Stimulated activated CD4-positive, alpha-beta T cell treated with anti-CD3 and anti-CD28 coated beads, TNF-alpha, amount 100 ng/mL, for 4 hours (primary cell): ENCODE results near the gene NOL4L.

ENCODE experiments used
- DNase-seq, 3 experiments: peaks; one replicate each; pipeline ENCODE4 v3.0.0-alpha.2; 2020; ENCODE audit warnings: low read depth in 3 of 3

The NOL4L gene

DNA sequence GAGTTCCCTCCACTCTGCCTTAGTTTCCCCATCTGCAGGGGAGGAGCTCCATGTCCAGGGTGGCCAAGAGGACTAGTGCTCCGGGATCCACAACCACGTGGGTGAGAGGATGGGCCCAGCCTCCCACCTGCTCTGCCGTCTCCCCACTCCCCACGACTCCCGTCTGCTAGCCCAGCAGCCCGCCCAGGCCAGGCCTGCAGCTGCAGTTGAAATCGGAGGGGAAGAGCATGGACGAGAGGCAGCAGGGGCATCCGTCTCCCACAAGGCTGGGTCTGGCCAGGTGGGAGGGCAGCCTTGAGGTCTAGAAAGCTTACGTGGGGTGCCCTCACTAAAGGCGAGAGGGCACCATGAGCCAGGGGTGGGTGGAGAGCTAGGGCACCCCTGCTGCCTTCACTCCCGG is 8.6 kb downstream of the NOL4L start:
- no peak for DNase-seq

DNA sequence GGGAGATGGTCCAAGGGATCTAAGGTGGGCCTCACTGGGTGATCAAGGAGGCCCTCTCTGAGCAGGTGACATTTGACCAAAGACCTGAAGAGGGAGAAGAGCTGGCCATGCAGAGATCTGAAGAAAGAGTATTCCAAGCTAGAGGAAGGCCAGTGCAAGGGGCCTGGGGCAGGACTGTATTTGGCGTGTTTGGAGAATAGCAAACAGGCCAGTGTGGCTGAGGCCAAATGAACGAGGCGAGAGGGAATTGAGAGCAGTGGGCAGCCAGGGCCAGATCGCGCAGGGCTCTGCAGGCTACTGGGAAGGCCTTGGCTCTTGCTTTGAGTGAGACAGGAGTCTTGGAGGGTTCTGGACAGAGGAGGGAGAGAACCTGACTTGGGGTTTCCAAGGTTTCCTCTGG is 9.3 kb downstream of the NOL4L start:
- no peak for DNase-seq

DNA sequence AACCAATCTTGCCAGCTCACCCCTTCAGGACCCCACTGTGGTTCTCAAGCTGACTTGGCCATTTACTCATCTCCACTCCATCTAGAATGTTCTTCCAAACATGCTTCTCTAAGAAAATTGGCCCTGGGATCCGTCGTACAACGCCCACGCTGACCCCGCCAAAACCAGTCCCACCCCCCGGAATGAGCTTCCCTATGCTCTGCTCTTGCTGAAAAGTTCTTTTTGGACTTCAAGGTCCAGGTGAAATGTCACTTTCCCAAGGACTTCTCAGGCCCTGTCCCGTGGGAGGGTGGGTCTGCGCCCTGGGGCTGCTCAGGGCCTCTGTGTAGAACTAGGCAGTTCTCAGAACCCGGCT is 9.9 kb downstream of the NOL4L start:
- DNase-seq = no peak

DNA sequence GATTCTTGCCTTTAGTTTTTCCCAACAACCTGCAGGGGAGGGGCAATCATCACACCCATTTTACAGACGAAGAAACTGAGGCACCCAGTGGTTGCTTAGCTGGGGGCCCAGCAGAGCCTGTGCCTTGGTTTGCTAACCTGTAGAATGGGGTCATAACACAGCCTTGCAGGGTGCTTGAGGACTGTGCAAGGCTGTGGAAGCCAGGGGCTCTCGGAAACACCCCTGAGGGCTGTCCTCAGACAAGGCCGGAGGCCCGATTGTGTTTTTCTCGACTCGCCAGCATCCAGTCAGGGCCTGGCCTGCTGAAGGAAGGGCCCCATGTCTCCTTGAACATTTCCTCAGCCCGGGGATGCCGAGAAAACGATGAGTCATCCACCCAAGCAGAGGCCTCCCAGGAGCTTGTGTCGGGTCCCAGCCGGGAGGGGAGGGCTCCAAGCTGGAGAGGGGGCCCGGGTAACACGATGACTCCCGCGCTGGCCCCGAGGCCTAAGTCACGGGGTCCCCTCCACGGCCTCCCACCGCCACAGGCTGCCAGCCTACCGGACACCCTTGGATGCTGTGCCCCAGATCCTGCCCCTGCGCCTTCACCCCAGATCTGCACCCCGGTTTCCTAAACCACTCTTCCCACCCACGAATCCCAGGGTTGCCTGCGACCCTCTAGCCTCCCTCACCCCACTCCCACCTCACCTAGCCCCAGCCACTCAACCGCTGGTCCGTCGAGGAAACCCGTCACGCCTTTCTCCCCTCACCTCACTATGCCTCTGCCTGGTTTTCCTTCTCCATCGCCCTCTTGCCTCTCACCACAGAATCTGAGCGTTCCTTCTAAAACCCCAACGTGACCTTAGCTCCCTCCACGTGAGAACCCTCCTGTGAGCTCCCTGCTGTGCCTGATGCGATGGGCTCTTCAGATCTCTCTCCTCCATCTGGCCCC is 10.6 kb downstream of the NOL4L start:
- no peak for DNase-seq

DNA sequence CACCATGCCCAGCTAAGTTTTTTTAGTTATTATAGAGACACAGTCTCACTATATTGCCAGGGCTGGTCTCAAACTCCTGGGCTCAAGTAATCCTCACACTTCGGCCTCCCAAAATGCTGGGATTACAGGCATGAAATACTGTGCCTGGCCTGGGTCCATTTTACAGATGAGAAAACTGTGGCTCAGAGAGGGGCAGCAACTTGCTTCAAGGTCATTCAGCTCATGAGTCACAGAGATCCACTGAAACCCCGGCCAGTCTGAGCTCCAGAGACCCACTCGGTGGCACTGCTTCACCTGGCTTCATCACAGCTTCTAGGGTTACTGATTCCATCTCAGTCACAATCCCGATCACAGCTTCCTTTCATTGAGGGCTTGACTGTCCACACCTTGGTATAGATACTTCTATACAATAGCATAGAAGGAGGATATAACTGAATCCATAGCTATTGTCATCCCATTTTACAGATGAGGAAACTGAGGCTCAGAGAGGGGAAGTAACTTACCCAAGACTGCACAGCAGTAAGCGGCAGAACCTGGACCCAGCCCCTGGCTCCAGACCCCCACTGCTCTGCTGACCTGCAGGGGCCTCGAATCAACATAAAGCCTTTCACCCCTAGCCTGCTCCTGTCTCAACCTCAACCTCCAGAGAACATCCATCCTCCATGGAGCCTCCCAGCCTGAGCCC is 11.8 kb downstream of the NOL4L start:
- no peak for DNase-seq

DNA sequence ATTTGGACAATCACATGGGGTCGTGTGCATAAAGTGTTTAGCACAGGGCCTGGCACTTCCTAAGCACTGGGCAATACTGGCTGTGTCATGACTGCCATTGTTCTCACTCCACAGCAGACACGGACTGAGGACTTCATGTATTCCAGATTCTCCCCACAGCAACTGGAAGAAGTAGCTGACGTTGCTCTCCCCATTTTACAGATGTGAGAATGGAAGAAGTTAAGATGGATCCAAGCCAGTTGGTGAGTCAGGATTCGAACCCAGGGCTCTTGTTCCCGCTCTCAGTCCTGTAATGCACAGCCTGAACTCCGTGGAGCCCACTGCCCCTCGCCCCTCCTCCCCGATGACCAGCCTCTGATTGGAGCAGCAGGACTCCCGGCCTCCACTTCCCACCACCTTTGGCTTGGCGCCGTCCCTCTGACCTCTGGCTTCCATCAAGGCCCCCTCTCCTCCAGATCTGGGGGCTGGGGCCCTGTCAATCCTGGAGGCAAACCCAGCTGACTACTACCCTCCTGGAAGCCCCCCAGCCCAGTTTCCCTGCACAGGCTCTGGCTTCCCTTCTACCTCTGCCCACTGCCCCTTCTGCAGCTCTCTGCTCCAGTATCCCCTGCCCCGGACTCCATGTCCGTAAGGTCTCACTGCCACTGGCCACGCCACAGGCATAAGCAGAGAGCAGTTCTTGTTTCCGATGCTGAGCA is 12.7 kb downstream of the NOL4L start:
- no peak for DNase-seq

DNA sequence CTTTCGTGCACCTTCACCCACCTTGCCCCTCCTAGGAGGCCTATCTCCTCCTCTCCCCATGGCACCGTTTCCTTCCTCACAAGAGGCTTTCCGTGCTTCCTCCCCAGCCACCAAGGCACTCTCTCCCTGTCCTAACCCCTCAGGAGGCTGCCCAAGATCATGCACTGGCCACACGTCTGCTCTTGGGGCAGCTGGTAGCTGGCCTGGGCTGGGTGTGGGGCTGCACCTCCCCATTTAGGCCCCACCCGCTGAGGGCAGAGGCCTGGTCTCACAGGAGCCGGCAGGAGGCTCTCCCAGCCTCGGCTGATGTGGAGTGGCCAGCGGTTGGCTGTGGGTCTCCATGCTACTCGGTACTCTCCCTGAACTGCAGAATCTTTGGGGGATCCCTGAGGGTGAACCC is 13.6 kb downstream of the NOL4L start:
- DNase-seq = no peak

DNA sequence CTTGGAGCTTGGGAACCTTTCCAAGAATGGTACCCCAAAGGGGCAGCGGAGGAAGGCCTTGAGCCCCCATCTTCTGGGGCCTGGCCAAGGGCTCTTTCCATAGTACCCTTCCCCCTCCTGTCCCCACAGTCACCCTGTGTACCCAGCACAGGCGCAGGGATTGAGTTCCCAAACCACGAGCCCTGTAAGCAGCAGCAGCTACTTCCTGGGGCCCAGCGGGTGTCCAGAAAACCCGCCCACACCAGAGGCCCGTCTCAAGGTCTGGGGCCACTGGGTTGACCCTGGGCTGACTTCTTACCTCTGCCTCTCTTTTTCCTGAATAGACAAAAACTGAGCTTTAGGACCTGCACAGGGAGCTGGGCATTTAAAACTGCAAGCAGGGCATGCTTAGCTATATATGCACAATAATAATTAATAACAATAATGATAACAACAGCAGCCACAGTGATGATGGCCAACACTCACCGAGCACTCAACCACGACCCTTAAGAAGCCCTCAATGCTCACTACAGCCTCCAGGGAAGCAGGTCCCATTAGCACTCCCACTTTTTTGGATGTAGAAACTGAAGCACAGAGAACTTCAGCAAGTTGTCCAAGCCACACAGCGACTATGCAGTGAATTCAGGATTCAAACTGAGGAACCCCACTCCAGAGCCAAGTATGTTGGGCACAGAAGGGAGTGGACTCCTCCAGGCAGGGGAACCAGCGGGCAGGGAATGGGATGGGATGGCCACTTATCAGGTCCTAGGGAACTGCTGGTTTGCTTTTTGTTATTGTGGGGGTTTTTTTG is 14.5 kb downstream of the NOL4L start:
- no peak for DNase-seq

DNA sequence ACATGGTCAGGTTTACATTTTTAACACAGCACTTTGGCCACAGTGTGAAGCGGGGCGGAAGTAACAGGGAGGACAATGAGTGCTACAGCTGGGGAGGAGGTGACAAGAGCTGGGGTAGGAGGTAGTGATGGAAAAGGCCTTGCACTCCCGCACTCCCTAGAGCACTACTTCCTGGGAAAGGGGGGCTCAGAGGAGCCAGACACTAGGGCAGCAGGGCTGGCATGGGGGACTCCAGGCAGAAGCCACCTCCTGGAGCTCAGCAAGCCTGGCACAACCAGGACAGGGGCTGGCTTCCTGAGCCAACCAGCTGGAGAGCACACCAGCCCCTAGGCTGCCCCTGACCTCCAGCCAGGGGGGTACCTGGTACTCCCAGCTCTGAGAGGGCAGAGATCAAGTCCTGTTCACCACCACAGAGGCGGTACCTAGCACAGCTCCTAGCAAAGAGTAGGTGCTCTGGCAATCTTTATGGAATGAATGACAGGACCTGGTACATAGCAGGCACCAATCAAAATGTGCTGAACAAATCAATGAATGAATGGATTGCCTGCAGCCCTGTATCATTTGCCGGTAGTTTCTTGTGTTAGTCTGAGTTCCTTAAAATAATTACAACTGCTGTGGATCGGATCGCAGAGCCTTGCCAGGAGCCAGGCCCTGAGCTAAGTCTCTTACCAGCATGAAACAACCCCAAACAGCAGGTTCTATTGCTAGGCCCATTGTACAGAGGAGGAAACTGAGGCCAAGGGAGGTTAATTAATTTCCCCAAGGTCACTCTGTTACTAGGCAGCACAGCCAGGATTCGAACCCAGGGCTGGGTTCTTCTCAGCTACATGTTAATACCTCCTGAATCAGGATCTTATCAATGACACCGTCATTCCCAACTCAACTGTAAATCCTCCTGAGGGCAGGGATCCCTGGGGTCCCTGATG is 15.5 kb downstream of the NOL4L start:
- DNase-seq = no peak

DNA sequence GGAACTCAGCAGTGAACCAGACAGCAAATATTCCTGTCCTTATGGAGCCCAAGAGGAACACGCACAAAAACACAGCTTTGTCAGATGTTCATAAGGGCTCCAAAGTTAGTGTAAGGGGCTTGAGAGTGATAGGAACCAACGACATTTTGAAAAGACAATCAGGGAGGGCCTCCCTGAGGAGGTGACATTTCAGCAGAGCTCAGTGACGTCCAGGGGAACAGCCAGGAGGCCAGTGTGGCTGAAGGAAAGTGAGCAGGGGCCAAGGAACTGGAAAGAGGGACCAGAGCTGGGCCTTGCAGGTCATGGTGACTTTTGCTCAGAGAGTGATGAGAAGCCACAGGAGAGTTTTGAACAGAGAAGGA is 16.1 kb downstream of the NOL4L start:
- DNase-seq = no peak

DNA sequence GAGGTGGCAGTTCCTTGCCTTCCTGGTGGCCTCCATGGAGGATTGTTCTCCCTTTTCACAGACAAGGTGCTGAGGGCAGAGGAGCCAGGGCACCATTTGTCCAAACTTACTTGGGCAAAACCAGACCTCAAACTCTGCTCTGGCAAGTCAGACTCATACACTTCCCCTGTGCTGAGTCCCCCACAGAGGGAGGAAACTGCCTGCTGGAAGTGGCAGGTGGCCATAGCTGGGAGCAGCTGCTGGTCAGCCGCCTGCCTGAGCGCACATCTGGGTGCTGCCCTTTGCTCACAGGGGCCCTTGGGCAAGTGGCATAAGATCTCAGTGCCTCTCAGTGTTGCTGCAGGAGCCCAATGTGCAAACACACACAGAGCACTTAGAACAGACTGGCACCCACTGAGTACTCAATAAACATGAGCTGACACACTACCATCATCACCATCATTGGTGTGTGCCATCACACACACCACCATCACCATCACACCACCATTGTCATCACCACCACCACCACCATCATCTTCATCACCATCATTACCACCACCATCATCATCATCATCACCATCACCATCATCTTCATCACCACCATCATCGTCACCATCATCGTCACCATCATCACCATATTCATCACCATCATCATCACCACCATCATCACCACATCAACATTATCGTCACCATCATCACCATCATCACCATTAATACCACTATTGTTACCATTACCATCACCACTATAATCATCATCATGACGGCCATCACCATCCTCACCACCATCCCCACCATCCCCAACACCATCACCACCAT is 17.6 kb downstream of the NOL4L start:
- DNase-seq = no peak

DNA sequence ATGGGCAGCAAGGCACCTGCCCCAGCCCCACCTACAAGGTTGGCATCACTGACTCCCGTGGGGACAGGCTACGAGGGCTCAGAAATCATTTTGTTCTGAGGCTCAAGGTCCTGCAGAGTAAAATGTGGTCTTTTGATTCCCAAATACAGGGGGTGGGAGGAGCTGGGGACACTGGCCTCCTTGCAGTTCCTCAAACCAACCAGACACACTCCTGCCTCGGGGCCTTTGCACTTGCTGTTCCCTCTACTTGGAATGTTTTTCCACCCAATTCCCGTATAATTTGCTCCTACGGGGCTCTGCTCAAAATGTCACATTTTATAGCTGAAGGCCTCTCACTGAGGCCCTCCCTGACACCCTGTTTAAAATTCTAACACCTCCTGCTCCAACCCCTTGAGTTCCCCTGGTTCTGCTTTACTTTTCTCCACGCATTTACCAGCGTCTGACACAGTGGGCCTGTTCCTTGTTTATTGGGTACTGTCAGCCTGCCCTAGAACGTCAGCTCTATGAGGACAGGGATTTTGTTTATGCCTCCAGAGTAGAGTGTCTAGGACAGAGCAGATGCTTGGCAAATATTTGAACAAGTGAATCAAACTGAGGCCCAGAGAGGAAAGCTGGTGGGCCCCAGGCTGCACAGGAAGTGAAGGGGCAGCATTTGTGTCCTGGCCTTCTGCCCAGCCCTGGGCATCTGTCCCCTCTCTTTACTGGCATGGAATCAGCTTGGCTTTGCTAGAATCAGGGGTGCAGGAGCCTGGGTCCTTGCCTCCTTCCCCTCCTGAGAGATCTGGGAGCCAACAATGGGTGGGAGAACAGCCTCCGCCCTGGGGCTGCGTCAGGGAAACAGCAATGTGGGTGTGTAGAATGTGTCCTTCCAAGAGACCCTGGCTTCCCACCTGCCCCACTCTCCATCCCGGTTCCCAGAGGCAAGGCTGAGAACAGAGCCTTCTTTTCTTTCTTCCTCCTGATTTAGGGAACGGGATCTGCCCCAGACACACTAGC is 18.5 kb downstream of the NOL4L start:
- DNase-seq = no peak

DNA sequence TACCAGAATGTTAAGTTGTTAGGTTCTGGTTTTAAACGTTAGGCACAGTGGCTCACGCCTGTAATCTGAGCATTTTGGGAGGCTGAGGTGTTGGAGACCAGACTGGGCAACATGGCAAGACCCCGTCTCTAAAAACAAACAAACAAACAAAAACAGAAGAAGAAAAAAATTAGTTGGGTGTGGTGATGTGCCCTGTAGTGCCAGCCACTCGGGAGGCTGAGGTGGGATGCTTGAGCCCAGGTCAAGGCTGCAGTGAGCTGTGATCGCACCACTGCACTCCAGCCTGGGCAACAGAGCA is 19.4 kb downstream of the NOL4L start:
- no peak for DNase-seq

DNA sequence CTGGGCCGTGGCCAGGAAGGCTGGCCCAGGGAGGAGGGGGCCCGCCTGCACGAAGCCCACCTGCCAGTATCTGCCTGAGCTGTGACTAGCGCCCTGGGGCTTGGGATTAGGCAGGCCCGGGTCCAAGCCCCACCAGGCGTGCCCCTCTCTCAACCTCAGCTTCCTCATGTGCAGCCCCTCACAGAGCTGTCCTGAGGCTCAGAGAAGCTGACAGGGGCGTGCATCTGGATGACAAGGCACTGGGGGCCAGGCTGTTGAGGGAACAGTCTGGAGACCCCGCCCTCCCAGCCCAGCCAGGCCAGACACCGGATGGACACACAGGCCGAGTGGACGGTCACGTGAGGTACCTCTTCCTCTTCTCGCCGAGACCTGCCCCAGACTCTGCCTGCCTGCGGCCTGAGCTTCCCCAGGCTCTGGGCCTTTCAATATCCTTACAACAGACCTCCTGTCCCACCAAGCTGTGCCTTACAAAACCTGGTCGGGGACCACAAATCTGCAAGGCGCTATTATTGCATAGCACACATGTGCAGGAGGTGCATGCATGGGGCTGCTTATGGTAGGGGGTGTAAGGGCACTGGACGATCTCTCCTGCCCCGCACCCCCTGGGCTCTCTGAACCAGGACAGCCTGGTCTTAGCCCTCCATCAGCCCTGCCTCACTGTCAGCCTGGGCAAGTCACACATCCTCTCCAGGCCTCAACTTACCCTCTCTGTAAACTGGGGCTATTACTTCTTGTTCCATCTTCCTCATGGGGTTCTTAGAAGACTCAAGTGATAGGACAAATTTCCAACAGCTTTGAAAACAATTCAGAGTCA is 20.0 kb downstream of the NOL4L start:
- no peak for DNase-seq

DNA sequence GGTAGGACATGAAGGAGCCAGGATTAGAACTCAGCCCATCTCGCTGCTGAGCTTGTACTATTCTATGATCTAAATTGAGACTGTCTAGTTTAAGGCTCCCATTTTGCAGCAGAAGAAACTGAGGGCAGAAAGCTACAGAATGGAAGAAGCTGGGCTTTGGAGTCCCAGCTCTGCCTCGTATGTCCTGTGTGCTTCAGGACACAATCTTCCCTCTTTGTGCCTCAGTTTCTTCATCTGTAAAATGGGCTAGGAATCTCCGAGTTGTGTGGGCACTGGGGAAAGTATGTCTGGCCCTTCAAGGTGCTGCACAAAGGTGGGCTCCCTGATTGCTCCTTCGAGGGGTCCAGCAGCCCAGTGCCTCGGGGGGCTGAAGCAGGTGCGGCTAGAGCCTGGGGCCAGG is 20.7 kb downstream of the NOL4L start:
- DNase-seq = no peak

DNA sequence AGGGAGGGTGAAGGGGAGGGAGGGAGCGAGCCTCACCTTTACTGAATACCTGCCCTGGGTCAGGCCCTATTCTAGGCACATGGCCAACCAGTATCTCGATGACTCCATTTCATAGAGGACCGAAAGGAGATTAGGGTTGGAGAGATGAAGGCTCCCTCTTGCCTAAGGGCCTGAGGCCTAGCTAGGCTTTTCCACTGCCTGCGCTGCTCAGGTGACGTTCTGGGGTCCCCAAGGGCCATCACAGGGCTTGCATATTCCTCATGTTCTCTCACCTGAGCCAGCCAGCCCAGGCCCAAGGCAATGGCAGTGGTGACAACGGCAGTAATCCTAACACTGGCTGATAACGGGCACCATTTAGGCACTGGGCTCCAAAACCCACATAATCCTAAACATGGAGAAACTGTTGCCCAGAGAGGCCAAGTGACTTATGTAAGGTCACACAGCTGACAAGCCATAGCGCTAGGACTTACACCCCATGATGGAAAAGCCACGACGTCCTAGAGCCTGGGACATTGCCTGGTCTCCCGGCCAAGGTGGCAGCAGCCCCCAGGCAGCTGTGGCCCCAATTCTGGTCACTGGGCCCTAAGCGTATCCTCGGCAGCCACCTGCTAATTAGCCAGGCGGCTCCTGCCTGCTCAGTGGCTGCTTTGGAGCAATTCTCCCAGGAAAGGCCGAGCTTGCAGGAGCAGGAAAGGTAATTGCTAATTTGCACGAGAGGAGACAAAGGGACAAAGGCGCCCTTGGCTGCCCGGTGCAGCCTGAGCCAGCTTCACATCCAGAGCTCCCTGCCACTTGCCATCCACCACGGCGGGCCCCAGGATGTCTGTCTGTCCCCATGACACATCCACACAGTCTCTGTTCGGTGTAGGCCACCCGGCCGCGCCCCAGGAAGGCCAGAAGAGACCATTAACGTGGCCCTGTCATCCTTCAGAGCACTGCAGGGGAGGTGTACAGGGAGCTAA is 21.5 kb downstream of the NOL4L start:
- DNase-seq = no peak

DNA sequence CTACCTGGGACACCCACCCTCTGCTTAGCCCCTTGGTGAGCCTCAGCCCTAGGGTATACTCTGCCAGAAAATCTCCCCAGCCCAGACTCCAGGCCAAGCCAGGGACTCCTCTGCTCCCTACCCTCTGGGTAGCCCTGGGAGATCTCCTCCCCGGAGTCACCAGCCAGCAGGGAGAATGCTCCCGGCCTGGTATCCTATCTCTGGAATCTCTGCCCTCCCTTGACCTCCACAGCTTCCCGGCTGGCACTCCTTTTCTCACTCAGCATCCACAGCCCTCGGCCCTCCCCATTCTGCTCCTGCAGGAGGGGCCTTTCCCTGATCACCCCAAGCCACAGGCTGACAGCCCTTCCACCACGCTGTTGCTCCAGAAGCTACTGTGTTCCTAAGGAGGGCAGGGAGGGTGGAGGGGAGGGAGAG is 22.6 kb downstream of the NOL4L start:
- DNase-seq = no peak
